ENCODE measurements around the gene PITX3. TPM values are rescaled to one million over a fixed set of nuclear protein-coding genes. Genes with fewer than 3 reads are reported as not detected.

The PITX3 gene
- polyA plus RNA-seq, 1 donor from 2014 or later: not detected

- H2AFZ ChIP-seq (ENCODE audit: low read depth, low read length): no peak overlapping the region
- H3K79me2 ChIP-seq (replicated peaks; ENCODE audit: insufficient read depth, low read length): peaks cover 28% of the 10 kb centered on the region
- H3K4me3 ChIP-seq (ENCODE audit: low read length): no peak overlapping the region
- TF ChIP-seq REST (IDR thresholded peaks at IDR 0.05; ENCODE audit: borderline replicate concordance): no peak
- no peak for TF ChIP-seq EZH2 (IDR thresholded peaks at IDR 0.05; ENCODE audit: borderline replicate concordance, insufficient read depth, low read length, poor library complexity, severe bottlenecking)
- TF ChIP-seq MXI1 (conservative IDR thresholded peaks at IDR 0.05; ENCODE audit: poor library complexity, severe bottlenecking): no peak
- no peak for TF ChIP-seq POLR2AphosphoS5 (IDR thresholded peaks at IDR 0.05)
- no peak for TF ChIP-seq TAF1 (IDR thresholded peaks at IDR 0.05; ENCODE audit: low read depth)
- TF ChIP-seq RAD21 (conservative IDR thresholded peaks at IDR 0.05): no peak
- H3F3A ChIP-seq (ENCODE audit: insufficient read depth, low read length, poor library complexity, severe bottlenecking): no peaks in the 10 kb centered on the region
- no peaks in the 10 kb centered on the region for H3K9me2 ChIP-seq (ENCODE audit: insufficient read depth, low read length)
- H3K9ac ChIP-seq (ENCODE audit: low read length): no peak overlapping the region
- peaks cover 4% of the 10 kb centered on the region for H3K36me3 ChIP-seq (ENCODE audit: insufficient read depth, low read length)
- H3K27me3 ChIP-seq (ENCODE audit: insufficient read depth, low read depth, low read length): no peaks in the 10 kb centered on the region
- no peaks in the 10 kb centered on the region for H3K9me3 ChIP-seq (ENCODE audit: low read length)
- H3K27ac ChIP-seq (ENCODE audit: low read length): no peak overlapping the region
- no peak overlapping the region for H3K4me2 ChIP-seq (ENCODE audit: low read length)
- no peaks in the 10 kb centered on the region for H4K20me1 ChIP-seq (ENCODE audit: insufficient read depth)
Measured at GRCh38 chr10:102261196-102261595, 19.9 kb upstream of the PITX3 start.

- Histone ChIP-seq H2AFZ (ENCODE audit: low read depth, low read length) (no peak overlapping the region), H3K9ac (ENCODE audit: low read length) (no peak overlapping the region), H3K9me3 (ENCODE audit: low read length) (no peaks in the 10 kb centered on the region), H4K20me1 (ENCODE audit: insufficient read depth) (no peaks in the 10 kb centered on the region), H3K4me2 (ENCODE audit: low read length) (no peak overlapping the region), H3K79me2 (replicated peaks; ENCODE audit: insufficient read depth, low read length) (peaks cover 56% of the 10 kb centered on the region), H3K27me3 (ENCODE audit: insufficient read depth, low read depth, low read length) (no peaks in the 10 kb centered on the region), H3K36me3 (ENCODE audit: insufficient read depth, low read length) (no peaks in the 10 kb centered on the region), H3K27ac (ENCODE audit: low read length) (no peak overlapping the region), H3F3A (ENCODE audit: insufficient read depth, low read length, poor library complexity, severe bottlenecking) (no peaks in the 10 kb centered on the region), H3K4me3 (ENCODE audit: low read length) (no peak overlapping the region), H3K9me2 (ENCODE audit: insufficient read depth, low read length) (no peaks in the 10 kb centered on the region)
- TF ChIP-seq EZH2 (IDR thresholded peaks at IDR 0.05; ENCODE audit: borderline replicate concordance, insufficient read depth, low read length, poor library complexity, severe bottlenecking): no peak
- TF ChIP-seq RAD21 (conservative IDR thresholded peaks at IDR 0.05): no peak
- TF ChIP-seq SMC3 (conservative IDR thresholded peaks at IDR 0.05; ENCODE audit: poor library complexity): no peak
- no peak for TF ChIP-seq EP300 (conservative IDR thresholded peaks at IDR 0.05; ENCODE audit: poor library complexity, severe bottlenecking)
- TF ChIP-seq CTCF (IDR thresholded peaks at IDR 0.05; ENCODE audit: poor library complexity, severe bottlenecking): no peak
- no peak for TF ChIP-seq TAF1 (IDR thresholded peaks at IDR 0.05; ENCODE audit: low read depth)
- TF ChIP-seq POLR2AphosphoS5 (IDR thresholded peaks at IDR 0.05): no peak
- no peak for TF ChIP-seq MXI1 (conservative IDR thresholded peaks at IDR 0.05; ENCODE audit: poor library complexity, severe bottlenecking)
Measured at GRCh38 chr10:102255404-102255803, 14.1 kb upstream of the PITX3 start.
